MM.1S (cell line): Measurements from ENCODE around the gene NRG3.

Experiments
- DNase-seq: peaks from one replicate; pipeline ENCODE4 v3.0.0-alpha.2; 2015
- H2AFZ ChIP-seq: fragments of 300-600 bp; sonication (generic); 2 replicates; pipeline ENCODE4 v1.6.0; 2016; ENCODE audit warnings: antibody characterized with exemption, low read length
- H3F3A ChIP-seq: fragments of 300-600 bp; sonication (generic); 2 replicates; pipeline ENCODE4 v1.6.1; 2016; ENCODE audit warnings: mild to moderate bottlenecking, antibody characterized with exemption, low read length, moderate library complexity, mixed read lengths; ENCODE audit not compliant: insufficient read depth
- H3K27ac ChIP-seq: fragments of 300-600 bp; sonication (generic); 2 replicates; pipeline ENCODE4 v1.5.1; 2016; ENCODE audit warnings: mild to moderate bottlenecking, low read length
- H3K27me3 ChIP-seq: fragments of 300-600 bp; sonication (generic); replicated peaks from 2 replicates; pipeline ENCODE4 v1.6.0; 2016; ENCODE audit warnings: low read length; ENCODE audit not compliant: insufficient read depth
- H3K36me3 ChIP-seq: fragments of 300-600 bp; sonication (generic); replicated peaks from 2 replicates; pipeline ENCODE4 v1.6.1; 2016; ENCODE audit warnings: mild to moderate bottlenecking, low read length, mixed read lengths; ENCODE audit not compliant: insufficient read depth
- H3K4me1 ChIP-seq: fragments of 300-600 bp; sonication (generic); 2 replicates; pipeline ENCODE4 v1.6.1; 2016; ENCODE audit warnings: low read length, mixed read lengths
- H3K4me2 ChIP-seq: fragments of 300-600 bp; sonication (generic); 2 replicates; pipeline ENCODE4 v1.6.0; 2016; ENCODE audit warnings: low read depth, low read length
- H3K4me3 ChIP-seq: fragments of 300-600 bp; sonication (generic); 2 replicates; pipeline ENCODE4 v1.5.1; 2016; ENCODE audit warnings: low read length, mixed read lengths
- H3K79me2 ChIP-seq: fragments of 300-600 bp; sonication (generic); 2 replicates; pipeline ENCODE4 v1.6.1; 2016; ENCODE audit warnings: mixed run types, low read length, mixed read lengths
- H3K9ac ChIP-seq: fragments of 300-600 bp; sonication (generic); 2 replicates; pipeline ENCODE4 v1.6.1; 2016; ENCODE audit warnings: low read length, mixed read lengths
- H3K9me2 ChIP-seq: fragments of 300-600 bp; sonication (generic); replicated peaks from 2 replicates; pipeline ENCODE4 v1.6.1; 2016; ENCODE audit warnings: mild to moderate bottlenecking, low read length, mixed read lengths; ENCODE audit not compliant: insufficient read depth
- H3K9me3 ChIP-seq: fragments of 300-600 bp; sonication (generic); replicated peaks from 2 replicates; pipeline ENCODE4 v1.6.1; 2016; ENCODE audit warnings: mild to moderate bottlenecking, low read length, mixed read lengths; ENCODE audit not compliant: insufficient read depth
- H4K20me1 ChIP-seq: fragments of 300-600 bp; sonication (generic); 2 replicates; pipeline ENCODE4 v1.6.1; 2016; ENCODE audit warnings: mild to moderate bottlenecking, low read length, moderate library complexity, mixed read lengths; ENCODE audit not compliant: insufficient read depth
- EZH2 ChIP-seq: fragments of 300-600 bp; sonication (generic); optimal IDR thresholded peaks from 2 replicates; pipeline ENCODE3; 2017; ENCODE audit warnings: low read depth, mild to moderate bottlenecking, antibody characterized with exemption, low read length, mixed read lengths
- EZH2phosphoT487 ChIP-seq: fragments of 300-600 bp; sonication (generic); IDR thresholded peaks from 2 replicates; pipeline ENCODE4 v1.6.1; 2018; ENCODE audit warnings: antibody characterized with exemption, low read length
- TF ChIP-seq, protein P1 (sequence below): fragments of 300-600 bp; sonication (generic); IDR thresholded peaks from 2 replicates; pipeline ENCODE4 v1.5.1; 2016; ENCODE audit warnings: antibody characterized with exemption, low read length, mixed read lengths

Gene NRG3

DNA sequence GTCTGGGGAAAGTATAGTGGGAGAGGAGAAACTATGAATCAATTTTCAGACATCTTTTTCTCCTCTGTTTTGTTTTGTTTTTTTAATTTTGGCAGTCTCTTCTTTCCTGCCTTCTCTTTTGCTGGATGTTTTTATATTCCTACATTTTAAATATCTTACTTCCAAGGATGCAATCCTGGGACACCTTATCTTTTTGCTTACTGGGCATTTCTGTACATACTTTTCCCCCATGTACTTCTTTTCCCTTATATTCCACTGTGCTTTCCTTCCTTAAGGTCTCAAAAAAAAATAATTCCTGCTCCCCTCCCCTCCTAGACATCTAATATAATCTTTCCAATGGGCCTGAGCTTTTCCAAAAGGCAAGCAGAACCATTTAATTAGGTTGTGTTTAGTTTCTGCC, 701.1 kb downstream of the NRG3 start:
- Histone ChIP-seq H3K27ac (no peak overlapping the region), H3K9ac (no peak overlapping the region), H3K9me2 (no peaks in the 10 kb centered on the region), H3K4me3 (no peak overlapping the region), H3K4me1 (no peaks in the 10 kb centered on the region), H2AFZ (no peak overlapping the region), H3K36me3 (no peaks in the 10 kb centered on the region), H3K4me2 (no peak overlapping the region), H3F3A (no peaks in the 10 kb centered on the region), H3K9me3 (no peaks in the 10 kb centered on the region), H4K20me1 (no peaks in the 10 kb centered on the region), H3K79me2 (no peaks in the 10 kb centered on the region), H3K27me3 (no peaks in the 10 kb centered on the region)
- no peak for DNase-seq
- TF ChIP-seq EZH2phosphoT487 (no peak), EZH2 (no peak)
- TF ChIP-seq, protein P1, sequence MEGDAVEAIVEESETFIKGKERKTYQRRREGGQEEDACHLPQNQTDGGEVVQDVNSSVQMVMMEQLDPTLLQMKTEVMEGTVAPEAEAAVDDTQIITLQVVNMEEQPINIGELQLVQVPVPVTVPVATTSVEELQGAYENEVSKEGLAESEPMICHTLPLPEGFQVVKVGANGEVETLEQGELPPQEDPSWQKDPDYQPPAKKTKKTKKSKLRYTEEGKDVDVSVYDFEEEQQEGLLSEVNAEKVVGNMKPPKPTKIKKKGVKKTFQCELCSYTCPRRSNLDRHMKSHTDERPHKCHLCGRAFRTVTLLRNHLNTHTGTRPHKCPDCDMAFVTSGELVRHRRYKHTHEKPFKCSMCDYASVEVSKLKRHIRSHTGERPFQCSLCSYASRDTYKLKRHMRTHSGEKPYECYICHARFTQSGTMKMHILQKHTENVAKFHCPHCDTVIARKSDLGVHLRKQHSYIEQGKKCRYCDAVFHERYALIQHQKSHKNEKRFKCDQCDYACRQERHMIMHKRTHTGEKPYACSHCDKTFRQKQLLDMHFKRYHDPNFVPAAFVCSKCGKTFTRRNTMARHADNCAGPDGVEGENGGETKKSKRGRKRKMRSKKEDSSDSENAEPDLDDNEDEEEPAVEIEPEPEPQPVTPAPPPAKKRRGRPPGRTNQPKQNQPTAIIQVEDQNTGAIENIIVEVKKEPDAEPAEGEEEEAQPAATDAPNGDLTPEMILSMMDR: no peak

DNA sequence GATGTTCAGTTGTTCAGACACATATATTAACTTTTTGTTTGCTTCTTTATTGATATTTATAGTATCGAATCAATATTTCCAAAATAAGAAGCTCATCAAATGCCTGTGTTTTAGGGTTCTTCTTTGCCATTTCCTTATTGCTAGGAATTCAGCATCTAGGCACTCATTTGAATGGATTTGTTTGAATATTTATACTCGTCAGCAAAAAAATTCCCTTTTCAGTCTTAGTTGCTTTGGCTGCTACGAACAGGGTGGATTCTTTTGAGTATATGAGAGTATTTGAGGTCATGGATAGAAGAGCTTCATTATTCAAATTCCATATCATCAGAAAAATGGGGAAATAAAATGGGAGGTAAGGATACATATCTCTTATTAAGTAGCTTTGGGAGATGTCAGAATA, 706.9 kb downstream of the NRG3 start:
- H3K27me3 ChIP-seq: no peaks in the 10 kb centered on the region
- no peaks in the 10 kb centered on the region for H3K36me3 ChIP-seq
- no peak overlapping the region for H3K4me3 ChIP-seq
- TF ChIP-seq EZH2phosphoT487: no peak
- no peak for TF ChIP-seq EZH2
- TF ChIP-seq, protein P1: no peak
- no peak for DNase-seq
- no peaks in the 10 kb centered on the region for H4K20me1 ChIP-seq
- no peak overlapping the region for H3K9ac ChIP-seq
- no peak overlapping the region for H3K4me2 ChIP-seq
- H3K9me3 ChIP-seq: no peaks in the 10 kb centered on the region
- no peak overlapping the region for H3K27ac ChIP-seq
- no peaks in the 10 kb centered on the region for H3K9me2 ChIP-seq
- H3K79me2 ChIP-seq: no peaks in the 10 kb centered on the region
- H2AFZ ChIP-seq: no peak overlapping the region
- no peaks in the 10 kb centered on the region for H3F3A ChIP-seq
- no peaks in the 10 kb centered on the region for H3K4me1 ChIP-seq

DNA sequence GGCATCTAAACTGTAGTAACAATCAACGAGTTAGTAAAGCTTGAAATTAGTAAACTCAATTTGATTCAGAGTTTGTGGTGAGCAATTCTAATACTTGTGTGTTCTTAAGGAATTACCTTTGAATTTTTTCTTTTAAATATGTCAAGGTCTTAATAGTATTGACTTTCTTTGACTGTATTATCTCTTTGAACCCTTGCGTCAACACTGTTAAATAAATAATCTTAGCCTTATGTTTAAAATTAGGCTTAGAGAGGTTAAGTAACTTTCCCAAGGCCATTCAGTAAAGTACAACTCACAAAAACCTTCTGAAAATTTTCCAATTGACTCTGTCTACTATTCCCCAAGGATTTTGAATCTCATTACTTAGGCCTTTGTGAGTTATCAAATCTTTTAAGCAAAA, 716.4 kb downstream of the NRG3 start:
- no peak overlapping the region for H3K27ac ChIP-seq
- H3K79me2 ChIP-seq: no peaks in the 10 kb centered on the region
- no peaks in the 10 kb centered on the region for H3K36me3 ChIP-seq
- no peaks in the 10 kb centered on the region for H3K9me2 ChIP-seq
- H3K4me2 ChIP-seq: no peak overlapping the region
- no peaks in the 10 kb centered on the region for H4K20me1 ChIP-seq
- no peak overlapping the region for H2AFZ ChIP-seq
- H3K4me3 ChIP-seq: no peak overlapping the region
- TF ChIP-seq EZH2phosphoT487: no peak
- no peaks in the 10 kb centered on the region for H3K4me1 ChIP-seq
- H3F3A ChIP-seq: no peaks in the 10 kb centered on the region
- no peak overlapping the region for H3K9ac ChIP-seq
- no peaks in the 10 kb centered on the region for H3K27me3 ChIP-seq
- no peaks in the 10 kb centered on the region for H3K9me3 ChIP-seq
- no peak for DNase-seq

DNA sequence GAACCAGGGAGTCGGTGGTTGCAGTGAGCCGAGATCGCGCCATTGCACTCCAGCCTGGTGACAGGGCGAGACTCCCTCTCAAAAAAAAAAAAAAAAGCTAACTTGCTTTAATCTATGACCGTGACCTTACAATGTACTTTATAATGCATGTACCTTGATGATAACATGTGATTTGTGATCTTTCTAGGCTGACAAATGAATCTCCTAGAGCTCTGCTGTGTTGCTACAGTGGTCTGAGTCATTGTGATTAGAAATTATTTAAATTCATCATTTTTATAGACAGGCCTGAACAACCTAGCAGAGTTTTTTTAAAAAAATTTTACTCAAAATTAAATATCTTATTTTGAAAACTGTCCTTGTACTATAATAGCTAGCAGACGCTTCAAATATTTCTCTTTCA, 722.8 kb downstream of the NRG3 start:
- Histone ChIP-seq H3K9ac (no peak overlapping the region), H3K36me3 (no peaks in the 10 kb centered on the region), H3F3A (no peaks in the 10 kb centered on the region), H3K9me3 (no peaks in the 10 kb centered on the region), H3K27ac (no peak overlapping the region), H3K4me1 (no peaks in the 10 kb centered on the region), H4K20me1 (no peaks in the 10 kb centered on the region), H3K79me2 (no peaks in the 10 kb centered on the region), H3K27me3 (no peaks in the 10 kb centered on the region), H2AFZ (no peak overlapping the region), H3K4me3 (no peak overlapping the region), H3K9me2 (no peaks in the 10 kb centered on the region), H3K4me2 (no peak overlapping the region)
- no peak for DNase-seq
- TF ChIP-seq EZH2phosphoT487: no peak
- TF ChIP-seq, protein P1: no peak
- TF ChIP-seq EZH2: no peak
